Measurements from ENCODE around the gene UBE2U.
A peak's percentile ranks its signal among the peaks of the same experiment; 100 is the strongest.
"Not testable (repeated sequence)": the region's sequence is repeated elsewhere in the genome, so short reads cannot be mapped to it uniquely, and the experiment has no call there.

The UBE2U gene

GRCh38 chr1:64242895-64243756, 39.7 kb downstream of the UBE2U start:
- DNase-seq, result no peak

GRCh38 chr1:64243757-64244080, 40.3 kb downstream of the UBE2U start:
- DNase-seq, result no peak

GRCh38 chr1:64245495-64245894, 42.1 kb downstream of the UBE2U start:
- DNase-seq, result no peak

GRCh38 chr1:64246294-64246917, 43.0 kb downstream of the UBE2U start:
- DNase-seq, result no peak

- DNase-seq, result no peak
These were observed 44.6 kb downstream of the UBE2U start for GRCh38 chr1:64248065-64248464.

GRCh38 chr1:64250472-64250871, 47.0 kb downstream of the UBE2U start:
- DNase-seq, result not testable (repeated sequence)

- DNase-seq, result no peak
These were observed 48.5 kb downstream of the UBE2U start for GRCh38 chr1:64251971-64252370.

GRCh38 chr1:64257233-64257632, 53.8 kb downstream of the UBE2U start:
- not testable (repeated sequence) for DNase-seq

GRCh38 chr1:64258444-64258843, 55.0 kb downstream of the UBE2U start:
- DNase-seq, result not testable (repeated sequence)

- DNase-seq, result no peak
These were observed 59.9 kb downstream of the UBE2U start for GRCh38 chr1:64263335-64263734.

GRCh38 chr1:64263856-64264255, 60.4 kb downstream of the UBE2U start:
- no peak for DNase-seq

GRCh38 chr1:64265141-64265540, 61.7 kb downstream of the UBE2U start:
- DNase-seq, result no peak

- no peak for DNase-seq
These were observed 63.6 kb downstream of the UBE2U start for GRCh38 chr1:64266991-64267390.

- DNase-seq, result peak; percentile 1 to 8
These were observed 65.5 kb downstream of the UBE2U start for GRCh38 chr1:64268653-64269557.

- DNase-seq, result no peak
These were observed 66.1 kb downstream of the UBE2U start for GRCh38 chr1:64269558-64269884.

GRCh38 chr1:64280001-64280400, 76.6 kb downstream of the UBE2U start:
- no peak for DNase-seq

- no peak for DNase-seq
These were observed 78.9 kb downstream of the UBE2U start for GRCh38 chr1:64282351-64282750.

- no peak for DNase-seq
These were observed 83.6 kb downstream of the UBE2U start for GRCh38 chr1:64287071-64287470.

- no peak for DNase-seq
These were observed 87.0 kb downstream of the UBE2U start for GRCh38 chr1:64290420-64290819.

- no peak for DNase-seq
These were observed 88.5 kb downstream of the UBE2U start for GRCh38 chr1:64291931-64292330.

- no peak for DNase-seq
These were observed 89.0 kb downstream of the UBE2U start for GRCh38 chr1:64292399-64292798.

- DNase-seq, result no peak
These were observed 90.4 kb downstream of the UBE2U start for GRCh38 chr1:64293820-64294219.

- DNase-seq, result no peak
These were observed 91.7 kb downstream of the UBE2U start for GRCh38 chr1:64295136-64295535.

GRCh38 chr1:64295561-64295960, 92.1 kb downstream of the UBE2U start:
- no peak for DNase-seq

Data from bone marrow (tissue), 2 donors.